H7 (cell line): ENCODE data around the gene CALN1. TPM values are rescaled to one million over a fixed set of nuclear protein-coding genes. Genes with fewer than 3 reads are reported as not detected.

ENCODE experiments used
- DNase-seq: peaks from one replicate; pipeline ENCODE4 v3.0.0; 2012
- H3K27me3 ChIP-seq: 2 replicates; pipeline ENCODE4 v1.6.0; 2011; ENCODE audit warnings: mild to moderate bottlenecking, low read length; ENCODE audit not compliant: control insufficient read depth, insufficient read depth
- H3K36me3 ChIP-seq: replicated peaks from 2 replicates; pipeline ENCODE4 v1.5.1; 2011; ENCODE audit warnings: low read length; ENCODE audit not compliant: control insufficient read depth, insufficient read depth
- H3K4me3 ChIP-seq: 2 replicates; pipeline ENCODE4 v1.5.1; 2011; ENCODE audit warnings: low read depth, mild to moderate bottlenecking, control low read depth, low read length, moderate library complexity; ENCODE audit not compliant: insufficient read depth
- total RNA-seq: library from RNA; depleted of rRNA; stranded (reverse); fragments of >200 nt; shearing (Covaris generic); gene quantifications from 2 replicates; pipeline ENCODE4 v1.2.3, GENCODE V29; 2014

The CALN1 gene
- total RNA-seq, 1 experiment from 2014 or later, result 3.2 TPM

GRCh38 chr7:72015136-72015535, 397.0 kb downstream of the CALN1 start:
- Histone ChIP-seq H3K4me3 (no peak overlapping the region), H3K36me3 (no peaks in the 10 kb centered on the region), H3K27me3 (no peaks in the 10 kb centered on the region)
- DNase-seq, result no peak

GRCh38 chr7:72007018-72007417, 405.1 kb downstream of the CALN1 start:
- no peaks in the 10 kb centered on the region for H3K27me3 ChIP-seq

GRCh38 chr7:72003236-72003635, 408.9 kb downstream of the CALN1 start:
- no peaks in the 10 kb centered on the region for H3K36me3 ChIP-seq
- no peak for DNase-seq
- H3K27me3 ChIP-seq, result no peaks in the 10 kb centered on the region
- no peak overlapping the region for H3K4me3 ChIP-seq

More at GRCh38 chr7:72007018-72007417, 405.1 kb downstream of the CALN1 start:
- H3K4me3 ChIP-seq, result no peak overlapping the region
- H3K36me3 ChIP-seq, result no peaks in the 10 kb centered on the region
- DNase-seq, result no peak

- H3K4me3 ChIP-seq, result no peak overlapping the region
- DNase-seq, result no peak
- no peaks in the 10 kb centered on the region for H3K36me3 ChIP-seq
- H3K27me3 ChIP-seq, result no peaks in the 10 kb centered on the region
Observed at GRCh38 chr7:71996141-71996540, 416.0 kb downstream of the CALN1 start.

GRCh38 chr7:71995111-71995510, 417.0 kb downstream of the CALN1 start:
- H3K27me3 ChIP-seq, result no peaks in the 10 kb centered on the region
- H3K36me3 ChIP-seq, result no peaks in the 10 kb centered on the region
- DNase-seq, result no peak
- H3K4me3 ChIP-seq, result no peak overlapping the region

- Histone ChIP-seq H3K4me3 (no peak overlapping the region), H3K27me3 (no peaks in the 10 kb centered on the region), H3K36me3 (no peaks in the 10 kb centered on the region)
- no peak for DNase-seq
Observed at GRCh38 chr7:71991586-71991985, 420.6 kb downstream of the CALN1 start.

- DNase-seq, result no peak
- no peaks in the 10 kb centered on the region for H3K36me3 ChIP-seq
Observed at GRCh38 chr7:71990138-71990462, 422.0 kb downstream of the CALN1 start.

GRCh38 chr7:71988201-71988600, 423.9 kb downstream of the CALN1 start:
- Histone ChIP-seq H3K4me3 (no peak overlapping the region), H3K36me3 (no peaks in the 10 kb centered on the region), H3K27me3 (no peaks in the 10 kb centered on the region)
- DNase-seq, result no peak

More at GRCh38 chr7:71990138-71990462, 422.0 kb downstream of the CALN1 start:
- Histone ChIP-seq H3K27me3 (no peaks in the 10 kb centered on the region), H3K4me3 (no peak overlapping the region)

- no peaks in the 10 kb centered on the region for H3K27me3 ChIP-seq
- H3K4me3 ChIP-seq, result no peak overlapping the region
- no peaks in the 10 kb centered on the region for H3K36me3 ChIP-seq
- DNase-seq, result no peak
Observed at GRCh38 chr7:71987200-71987767, 424.9 kb downstream of the CALN1 start.

- no peaks in the 10 kb centered on the region for H3K27me3 ChIP-seq
- H3K4me3 ChIP-seq, result no peak overlapping the region
- H3K36me3 ChIP-seq, result no peaks in the 10 kb centered on the region
- DNase-seq, result no peak
Observed at GRCh38 chr7:71984348-71984747, 427.8 kb downstream of the CALN1 start.

- H3K4me3 ChIP-seq, result no peak overlapping the region
- H3K36me3 ChIP-seq, result no peaks in the 10 kb centered on the region
- DNase-seq, result no peak
- no peaks in the 10 kb centered on the region for H3K27me3 ChIP-seq
Observed at GRCh38 chr7:71982851-71983250, 429.3 kb downstream of the CALN1 start.

GRCh38 chr7:71976645-71977044, 435.5 kb downstream of the CALN1 start:
- Histone ChIP-seq H3K27me3 (no peaks in the 10 kb centered on the region), H3K36me3 (no peaks in the 10 kb centered on the region), H3K4me3 (no peak overlapping the region)
- DNase-seq, result no peak

GRCh38 chr7:71974611-71975010, 437.5 kb downstream of the CALN1 start:
- no peak for DNase-seq
- H3K4me3 ChIP-seq, result no peak overlapping the region
- H3K27me3 ChIP-seq, result no peaks in the 10 kb centered on the region
- no peaks in the 10 kb centered on the region for H3K36me3 ChIP-seq

GRCh38 chr7:71972534-71972933, 439.6 kb downstream of the CALN1 start:
- no peak for DNase-seq
- H3K27me3 ChIP-seq, result no peaks in the 10 kb centered on the region
- H3K36me3 ChIP-seq, result no peaks in the 10 kb centered on the region
- no peak overlapping the region for H3K4me3 ChIP-seq

GRCh38 chr7:71970725-71971124, 441.4 kb downstream of the CALN1 start:
- H3K27me3 ChIP-seq, result no peaks in the 10 kb centered on the region
- H3K36me3 ChIP-seq, result no peaks in the 10 kb centered on the region
- DNase-seq, result no peak
- H3K4me3 ChIP-seq, result no peak overlapping the region

GRCh38 chr7:71962636-71963035, 449.5 kb downstream of the CALN1 start:
- Histone ChIP-seq H3K36me3 (no peaks in the 10 kb centered on the region), H3K4me3 (no peak overlapping the region), H3K27me3 (no peaks in the 10 kb centered on the region)
- DNase-seq, result no peak
